Globus pallidus (tissue), 1 donor: Measurements from ENCODE around the gene RSBN1.
"Not testable (repeated sequence)": the region's sequence is repeated elsewhere in the genome, so short reads cannot be mapped to it uniquely, and the experiment has no call there.

Source experiments
- DNase-seq: peaks from one replicate; pipeline ENCODE4 v3.0.0-alpha.2; 2015; ENCODE audit warnings: low spot score

The RSBN1 gene

DNA sequence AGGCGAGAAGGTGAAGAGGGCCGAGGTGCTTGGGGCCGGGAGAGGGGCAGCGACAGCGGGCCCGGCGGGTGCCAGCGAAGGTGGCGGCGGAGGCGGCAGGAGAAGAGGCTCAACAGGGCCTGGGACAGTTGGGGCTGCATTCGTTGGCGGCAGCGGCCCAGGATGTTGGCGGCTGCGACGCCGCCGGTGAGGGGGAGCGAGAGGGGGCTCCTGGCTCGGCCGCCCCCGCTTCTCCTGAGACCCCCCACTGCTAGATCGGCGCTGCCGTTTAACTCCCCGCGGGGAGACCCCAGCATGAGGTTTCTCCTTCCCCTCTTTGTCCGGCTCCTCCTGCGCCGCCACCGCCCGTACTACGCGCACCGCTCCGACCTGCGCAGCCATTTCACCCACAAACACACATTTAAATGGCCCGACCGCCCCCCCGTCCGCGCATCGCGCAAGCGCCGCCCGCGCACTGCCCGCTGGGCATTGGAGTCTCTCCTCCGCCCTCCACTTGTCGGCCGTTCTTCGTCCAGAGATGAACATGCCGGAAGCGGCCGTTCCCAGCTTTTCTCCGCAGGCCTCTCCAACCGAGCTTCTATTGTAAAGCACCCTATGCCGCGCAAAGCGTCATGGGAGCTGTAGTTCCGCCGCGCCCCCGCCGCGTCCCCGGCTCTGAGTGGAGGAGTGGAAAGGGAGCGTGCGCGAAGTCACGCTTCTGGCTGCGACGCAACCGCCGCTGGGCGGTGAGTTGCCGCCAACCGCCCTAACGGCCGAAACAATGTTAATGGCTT lies at the start of gene RSBN1:
Gene RSBN1, minus strand, starts transcription at position 589 of the 773 bp plus-strand sequence. Its CDS starts 64 bp downstream, at position 525.
- peak; percentile 99 for DNase-seq

DNA sequence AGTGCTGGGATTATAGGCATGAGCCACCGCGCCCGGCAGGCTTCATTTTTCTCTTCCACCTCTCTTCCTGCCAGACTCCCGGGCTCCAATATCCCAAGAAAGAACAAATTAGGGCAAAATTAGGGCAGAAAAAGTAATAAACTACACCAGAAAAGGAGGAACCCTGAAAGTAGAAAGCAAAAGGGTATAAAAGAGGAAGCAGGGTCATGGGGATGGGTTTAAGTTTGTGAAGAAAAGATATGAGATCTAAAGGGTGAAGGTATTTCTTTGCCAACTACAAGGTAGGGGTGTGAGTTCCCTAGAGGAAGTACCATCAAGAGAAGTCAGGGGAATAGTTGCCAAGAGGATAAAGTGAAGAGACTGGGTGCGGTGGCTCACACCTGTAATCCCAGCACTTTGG lies 49.4 kb upstream of the RSBN1 start:
- no peak for DNase-seq

DNA sequence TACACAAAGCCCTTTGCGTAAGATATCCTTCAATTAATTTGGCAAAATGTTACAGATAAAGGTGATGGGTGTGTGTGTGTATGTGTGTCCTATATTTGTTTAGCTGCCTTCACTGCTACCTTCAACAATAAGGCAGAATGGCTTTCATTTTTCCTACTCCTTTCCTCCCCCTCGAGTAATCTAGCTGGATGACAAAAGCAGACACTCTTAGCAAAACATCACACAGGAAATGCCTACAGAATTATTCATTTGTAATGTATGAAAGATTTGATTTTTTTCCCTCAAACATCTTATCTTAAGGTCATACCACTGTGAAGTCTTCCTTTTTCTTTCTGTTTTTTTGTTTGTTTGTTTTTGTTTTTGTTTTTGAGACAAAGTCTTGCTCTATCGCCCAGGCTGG lies 48.6 kb upstream of the RSBN1 start:
- DNase-seq = no peak

DNA sequence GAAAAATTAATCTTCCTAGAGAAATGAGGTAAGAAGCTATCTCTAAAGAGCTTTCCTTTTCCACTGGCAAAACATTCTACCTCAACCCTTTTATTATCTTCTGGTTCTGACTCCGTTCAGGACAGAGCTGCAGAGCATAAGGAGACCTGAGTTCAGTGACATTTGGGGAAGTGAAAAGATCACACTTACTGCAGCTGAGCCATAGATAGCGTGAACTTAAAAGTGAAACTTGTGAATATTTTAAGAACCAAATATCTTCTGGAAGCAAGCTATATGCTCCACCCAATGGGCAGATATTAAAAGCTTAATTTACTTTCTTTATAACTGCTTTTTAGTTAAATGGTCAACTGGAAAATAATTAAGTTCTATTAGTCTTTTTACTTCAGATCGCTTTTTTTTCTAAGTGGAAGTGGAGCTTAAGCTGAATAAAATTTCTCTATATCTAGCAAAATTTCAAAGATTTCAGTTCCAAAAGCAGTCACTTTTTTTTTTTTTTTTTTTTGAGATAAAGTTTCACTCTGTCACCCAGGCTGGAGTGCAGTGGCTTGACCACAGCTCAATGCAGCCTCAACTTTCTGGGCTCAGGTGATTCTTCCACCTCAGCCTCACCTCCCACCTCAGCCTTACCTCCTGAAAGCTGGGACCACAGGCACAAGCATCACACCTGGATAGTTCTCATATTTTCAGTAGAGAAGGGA lies 47.4 kb upstream of the RSBN1 start:
- peak; percentile 29 for DNase-seq

DNA sequence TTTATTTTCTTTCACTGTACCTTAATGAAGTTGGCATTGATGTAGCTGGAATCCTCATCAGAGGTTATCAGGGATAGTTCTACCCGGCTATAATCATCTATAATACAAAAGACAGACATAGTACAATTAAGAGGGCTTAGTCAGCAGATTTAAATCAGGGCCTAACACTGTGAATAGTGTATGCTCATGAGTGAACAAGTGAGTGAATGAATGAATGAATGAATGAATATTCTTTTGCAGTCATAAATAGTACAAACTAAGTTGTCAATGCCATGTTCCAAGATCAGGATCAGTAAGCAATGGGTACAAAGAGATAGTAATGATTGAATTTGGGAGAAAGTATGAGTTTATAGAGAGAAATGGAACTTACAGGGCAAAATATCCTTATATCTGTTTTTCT lies 46.7 kb upstream of the RSBN1 start:
- DNase-seq = no peak

DNA sequence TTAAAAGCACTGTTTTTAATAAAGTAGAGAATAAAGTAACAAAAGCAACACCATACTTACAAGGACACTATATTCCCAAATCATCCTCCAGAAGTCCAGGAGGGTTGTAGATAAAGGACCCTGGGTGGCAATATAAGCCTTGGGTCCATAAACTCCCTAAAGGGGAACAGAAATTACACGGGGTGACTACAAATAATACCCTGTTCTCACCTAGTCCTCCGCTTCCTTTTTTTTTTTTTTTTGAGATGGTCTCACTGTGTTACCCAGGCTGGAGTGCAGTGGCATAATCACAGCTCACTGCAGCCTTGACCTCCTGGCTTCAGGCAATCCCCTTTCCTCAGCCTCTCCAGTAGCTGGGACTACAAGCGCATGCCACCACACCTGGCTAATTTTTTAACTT lies 46.1 kb upstream of the RSBN1 start:
- DNase-seq = no peak

DNA sequence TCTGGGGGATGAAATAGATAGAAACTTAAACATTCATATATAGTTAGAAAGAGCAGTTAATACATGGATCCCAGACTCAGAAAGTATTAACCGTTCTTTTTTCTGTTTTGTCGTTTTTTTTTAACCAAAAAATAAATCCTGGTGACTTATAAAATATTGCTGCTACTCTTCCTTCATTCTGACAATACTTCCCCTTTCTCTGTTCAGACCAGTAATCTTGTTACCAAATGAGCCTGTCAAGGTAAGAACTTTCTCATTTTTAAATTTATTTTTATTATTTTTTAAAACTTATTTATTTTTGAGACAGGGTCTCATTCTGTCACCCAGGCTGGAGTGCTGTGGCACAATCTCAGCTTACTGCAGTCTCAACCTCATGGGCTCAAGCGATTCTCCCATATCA lies 45.5 kb upstream of the RSBN1 start:
- no peak for DNase-seq

DNA sequence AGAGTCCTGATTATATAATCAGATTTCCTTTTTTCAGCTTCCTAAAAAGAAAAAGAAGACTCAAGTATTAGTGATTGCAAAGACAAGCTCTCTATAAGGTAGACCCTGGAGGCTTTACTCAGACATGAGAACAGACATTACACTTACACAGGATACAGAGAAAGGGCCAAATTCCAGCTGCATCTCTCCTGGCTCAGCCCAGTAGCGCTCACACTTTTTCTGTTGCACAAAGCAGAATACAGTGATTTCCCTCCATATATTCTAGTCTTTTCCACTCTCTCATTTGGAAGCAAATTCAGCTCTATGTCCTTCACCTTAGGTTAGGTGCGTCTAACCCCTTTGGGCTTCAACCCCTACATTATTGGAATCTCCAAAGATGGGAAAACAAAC lies 44.1 kb upstream of the RSBN1 start:
- DNase-seq = no peak

DNA sequence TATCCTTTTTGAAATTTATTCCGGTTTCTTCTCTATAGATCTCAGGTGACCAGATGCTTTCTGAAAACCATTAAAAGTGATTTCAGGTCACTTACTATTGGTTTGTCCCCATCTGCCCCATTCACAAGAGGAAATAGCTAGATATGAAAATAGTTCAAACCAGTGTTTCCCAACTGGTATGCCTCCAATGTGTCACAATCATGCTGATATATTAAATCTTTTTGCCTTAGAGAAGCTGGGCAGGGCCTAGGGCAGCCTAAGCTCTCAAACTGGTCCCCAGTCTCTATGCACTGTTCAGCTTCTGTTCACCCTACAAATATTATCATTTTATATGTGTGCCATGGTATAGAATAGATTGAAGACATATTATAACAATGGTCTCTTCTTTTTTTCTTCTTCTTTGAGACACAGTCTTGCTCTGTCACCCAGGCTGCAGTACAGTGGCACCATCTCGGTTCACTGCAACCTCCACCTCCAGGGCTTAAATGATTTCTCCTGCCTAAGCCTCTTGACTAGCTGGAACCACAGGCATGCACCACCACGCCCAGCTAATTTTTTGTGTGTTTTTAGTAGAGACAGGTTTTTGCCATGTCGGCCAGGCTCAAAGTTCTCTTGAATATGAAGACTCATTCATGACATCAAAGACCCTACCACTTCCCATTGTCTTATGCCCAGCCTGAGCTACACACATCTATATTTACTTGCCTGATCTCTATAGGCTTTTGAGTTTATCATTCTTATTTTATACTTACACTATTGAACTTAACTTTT lies 43.5 kb upstream of the RSBN1 start:
- DNase-seq = no peak

DNA sequence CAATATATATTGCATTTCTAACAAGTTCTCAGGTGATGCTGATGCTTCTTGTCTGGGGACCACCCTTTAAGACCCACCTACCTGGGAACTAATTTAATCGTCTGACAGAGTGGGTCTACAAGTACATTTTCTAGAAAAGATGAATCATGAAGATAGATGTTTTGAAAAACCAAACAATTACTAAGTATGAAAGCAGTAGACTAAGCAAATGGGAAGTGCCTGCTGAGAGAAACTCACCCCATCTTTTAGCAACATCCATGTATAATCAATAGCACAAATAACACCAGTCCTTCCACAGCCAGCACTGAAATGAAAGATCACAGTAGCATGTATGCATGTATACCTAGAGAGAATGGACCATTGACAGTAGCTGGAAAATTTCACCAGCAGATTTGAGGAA lies 42.0 kb upstream of the RSBN1 start:
- no peak for DNase-seq

DNA sequence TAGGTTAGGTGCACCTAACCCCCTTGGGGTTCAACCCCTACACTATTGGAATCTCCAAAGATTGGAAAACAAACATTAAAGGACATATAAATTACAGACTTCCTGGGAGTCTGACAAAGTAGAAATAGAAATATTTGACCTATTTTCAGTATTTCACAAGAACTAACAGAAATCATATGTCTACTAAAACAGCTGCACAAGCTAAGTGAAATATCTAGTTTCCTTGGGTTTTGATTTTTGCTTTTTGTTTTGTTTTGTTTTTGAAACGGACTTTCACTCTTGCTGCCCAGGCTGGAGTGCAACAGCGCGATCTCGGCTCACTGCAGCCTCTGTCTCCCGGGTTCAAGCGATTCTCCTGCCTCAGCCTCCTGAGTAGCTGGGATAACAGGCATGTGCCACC lies 40.4 kb upstream of the RSBN1 start:
- not testable (repeated sequence) for DNase-seq

DNA sequence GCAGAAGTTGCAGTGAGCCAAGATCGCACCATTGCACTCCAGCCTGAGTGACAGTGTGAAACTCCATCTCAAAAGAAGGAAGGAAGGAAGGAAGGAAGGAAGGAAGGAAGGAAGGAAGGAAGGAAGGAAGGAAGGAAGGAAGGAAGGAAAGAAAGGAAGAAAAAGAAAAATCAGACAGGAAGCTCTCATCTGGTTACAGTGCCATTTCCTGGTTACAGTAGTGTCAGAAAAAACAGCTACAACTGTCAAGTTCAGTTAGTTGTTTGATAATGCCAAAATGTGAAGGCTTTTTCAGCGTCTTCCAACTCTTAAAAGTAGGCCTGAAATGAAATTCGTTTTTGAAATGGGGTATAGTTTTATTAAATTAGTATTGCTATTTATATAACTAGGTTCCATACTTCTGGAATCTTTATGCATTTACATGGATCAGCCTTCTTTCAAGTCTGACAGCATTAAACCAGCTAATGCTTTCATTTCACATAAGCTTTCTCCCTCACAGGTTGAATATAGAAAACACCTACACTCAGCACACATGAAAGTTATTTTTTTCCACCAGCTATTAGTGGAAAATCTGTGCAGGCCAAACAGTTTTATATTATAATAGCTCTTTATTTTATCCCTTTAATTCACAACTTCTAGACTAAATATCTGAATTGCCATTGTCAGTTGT lies 38.0 kb upstream of the RSBN1 start:
- no peak for DNase-seq

DNA sequence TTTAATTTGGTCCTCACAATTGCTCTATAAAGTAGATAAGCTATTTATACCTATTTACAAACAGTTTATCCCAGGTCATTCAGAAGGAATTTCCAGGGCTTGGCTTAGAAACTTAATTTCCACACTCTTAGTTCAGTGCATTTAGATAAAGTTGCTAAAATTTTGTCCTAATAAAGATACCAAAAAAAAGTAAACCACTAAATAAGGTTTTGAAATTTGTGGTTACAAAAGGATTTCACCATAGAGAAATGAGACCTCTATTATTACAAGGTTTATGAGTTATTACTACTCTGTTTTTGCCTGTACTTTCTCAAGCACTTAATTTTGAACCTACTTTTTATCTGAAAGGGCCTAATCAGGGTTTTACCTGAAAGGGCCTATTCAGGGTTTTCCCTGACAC lies 36.8 kb upstream of the RSBN1 start:
- DNase-seq = no peak

DNA sequence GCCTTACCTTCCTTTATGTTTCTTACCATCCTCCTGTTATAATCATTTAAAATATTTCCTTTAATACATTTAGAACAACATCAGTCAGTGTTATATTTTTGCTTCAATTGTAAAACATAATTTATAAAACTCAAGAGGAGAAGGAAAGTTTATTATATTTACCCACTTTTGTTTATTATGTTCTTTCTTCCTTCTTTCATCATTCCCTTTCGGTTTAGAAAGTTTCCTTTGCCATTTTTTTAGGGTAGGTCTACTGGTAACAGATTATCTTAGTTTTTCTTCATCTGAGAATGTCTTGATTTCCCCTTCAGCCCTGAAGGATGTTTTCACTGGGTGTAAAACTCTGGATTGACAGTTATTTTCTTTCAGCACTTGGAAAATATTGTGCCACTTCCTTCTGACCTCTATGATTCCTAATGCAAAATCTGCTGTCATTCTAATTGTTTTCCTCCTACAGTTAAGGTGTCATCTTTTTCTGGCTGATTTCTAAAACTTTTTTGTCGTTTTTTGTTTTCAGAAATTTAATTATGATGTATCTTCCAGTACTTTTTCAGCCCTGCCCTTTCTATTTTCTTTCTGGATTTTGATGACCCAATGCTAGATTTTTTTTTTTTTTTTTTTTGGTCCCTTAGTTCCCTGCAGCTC lies 34.2 kb upstream of the RSBN1 start:
- no peak for DNase-seq

DNA sequence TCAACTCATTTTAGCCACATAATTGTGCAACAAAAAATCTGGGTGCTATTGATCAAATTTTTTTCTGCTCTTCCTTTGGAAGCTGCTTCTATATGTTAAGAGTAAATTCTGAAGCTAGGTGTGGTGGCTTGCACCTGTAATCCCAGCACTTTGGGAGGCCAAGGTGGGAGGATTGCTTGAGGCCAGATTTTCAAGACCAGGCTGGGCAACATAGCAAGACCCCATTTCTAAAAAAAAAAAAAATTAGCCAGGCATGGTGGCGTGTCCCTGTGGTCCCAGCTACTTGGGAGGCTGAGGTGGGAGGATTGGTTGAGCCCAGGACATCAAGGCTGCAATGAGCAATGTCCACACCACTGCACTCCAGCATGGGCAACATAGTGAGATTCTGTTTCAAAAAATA lies 24.3 kb upstream of the RSBN1 start:
- DNase-seq = no peak

DNA sequence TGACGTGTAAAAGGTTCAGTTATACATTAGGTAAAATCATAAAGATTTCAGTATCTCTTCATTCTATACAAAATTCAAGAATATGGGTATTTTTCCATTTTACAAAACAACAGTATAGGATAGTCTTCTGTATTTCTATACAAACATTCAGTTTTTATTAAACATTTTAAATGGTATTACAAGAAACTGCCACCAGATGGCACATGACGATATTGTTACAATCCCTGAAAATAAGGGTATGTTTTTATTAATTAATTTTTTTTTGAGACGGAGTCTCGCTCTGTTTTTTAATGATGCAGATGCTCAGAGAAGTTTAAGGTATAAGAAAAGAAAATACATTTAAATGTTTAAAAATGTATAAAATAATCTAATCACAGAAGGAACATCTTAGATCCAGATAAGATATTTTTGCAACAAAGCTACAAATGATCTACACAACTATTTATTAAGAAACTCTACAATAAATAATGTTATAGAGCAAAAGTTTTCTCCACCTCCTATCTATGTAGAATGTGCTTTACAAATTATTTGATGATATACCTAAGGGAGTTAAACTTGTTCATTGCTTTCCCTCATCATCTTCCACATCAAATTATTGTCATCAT lies 23.5 kb upstream of the RSBN1 start:
- DNase-seq = peak; percentile 51

DNA sequence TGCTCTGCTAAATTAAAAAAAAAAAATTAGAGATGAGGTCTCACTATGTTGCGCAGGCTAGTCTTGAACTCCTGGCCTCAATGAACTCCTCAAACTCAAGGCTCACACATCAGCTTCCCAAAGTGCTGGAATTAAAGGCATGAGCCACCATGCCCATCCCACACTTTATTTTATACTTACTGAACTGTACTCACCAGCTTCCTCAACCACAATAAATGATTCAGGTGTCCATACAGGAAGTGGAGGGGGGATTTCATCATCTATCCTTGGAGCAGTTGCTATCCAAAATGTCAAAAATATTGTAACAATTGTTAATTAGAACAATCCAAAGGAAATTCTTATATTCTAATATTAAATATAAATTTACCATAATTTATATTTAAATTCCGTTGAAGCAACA lies 22.4 kb upstream of the RSBN1 start:
- no peak for DNase-seq

DNA sequence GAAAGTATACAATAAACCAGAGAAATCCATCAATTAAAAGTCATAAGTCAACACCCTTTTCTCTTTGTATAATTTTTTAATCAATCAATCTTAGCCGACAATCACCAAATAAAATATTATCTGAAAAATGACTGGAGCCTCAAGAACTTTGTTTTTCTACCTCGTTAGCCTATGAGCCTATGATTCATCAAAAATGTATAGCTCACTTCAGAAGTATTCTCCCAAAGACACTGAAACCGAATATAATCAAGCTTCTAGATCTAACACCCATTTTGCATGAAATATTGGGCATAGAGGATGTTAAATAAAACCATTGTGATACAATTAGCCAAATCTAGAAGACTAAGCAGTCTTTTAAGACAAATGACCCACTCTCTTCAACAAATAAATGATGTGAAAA lies 17.8 kb upstream of the RSBN1 start:
- no peak for DNase-seq

DNA sequence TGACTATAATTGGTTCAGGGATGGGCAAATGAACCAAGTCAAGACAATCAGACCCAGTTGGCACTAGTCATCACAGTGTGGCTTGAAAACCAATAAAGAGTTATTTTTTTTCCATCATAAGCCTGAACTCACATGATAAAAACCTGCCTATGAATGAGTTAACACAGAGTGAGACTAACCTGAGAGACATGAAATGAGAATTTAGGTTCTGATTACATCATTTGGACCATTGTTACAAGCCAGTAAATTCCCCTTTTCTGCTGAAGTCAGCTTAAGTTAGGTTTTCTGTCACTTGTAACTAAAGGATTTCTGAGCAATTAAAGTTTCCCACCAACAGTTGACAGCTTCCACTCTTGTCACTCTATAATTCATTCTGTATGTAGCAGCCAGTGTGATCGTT lies 9.6 kb upstream of the RSBN1 start:
- DNase-seq = no peak

DNA sequence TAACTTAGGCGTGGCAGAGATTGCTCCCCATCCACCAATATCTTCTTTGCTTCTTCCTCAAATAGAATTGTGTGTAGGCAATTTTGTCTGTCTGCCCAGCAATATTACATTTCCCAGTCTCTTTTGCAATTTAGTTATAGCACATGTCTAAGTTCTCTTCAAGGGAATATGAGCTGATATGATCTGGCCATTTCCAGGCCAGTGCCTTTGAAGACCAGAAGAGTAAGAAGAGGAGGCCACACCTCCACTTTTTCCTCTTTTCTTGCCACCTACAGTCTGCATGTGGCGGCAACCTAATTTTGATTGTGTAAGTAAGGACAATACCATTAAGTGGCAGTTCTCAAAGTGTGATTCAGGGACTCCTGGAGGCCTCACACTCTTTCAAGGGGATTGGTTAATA lies 6.3 kb upstream of the RSBN1 start:
- DNase-seq = no peak

DNA sequence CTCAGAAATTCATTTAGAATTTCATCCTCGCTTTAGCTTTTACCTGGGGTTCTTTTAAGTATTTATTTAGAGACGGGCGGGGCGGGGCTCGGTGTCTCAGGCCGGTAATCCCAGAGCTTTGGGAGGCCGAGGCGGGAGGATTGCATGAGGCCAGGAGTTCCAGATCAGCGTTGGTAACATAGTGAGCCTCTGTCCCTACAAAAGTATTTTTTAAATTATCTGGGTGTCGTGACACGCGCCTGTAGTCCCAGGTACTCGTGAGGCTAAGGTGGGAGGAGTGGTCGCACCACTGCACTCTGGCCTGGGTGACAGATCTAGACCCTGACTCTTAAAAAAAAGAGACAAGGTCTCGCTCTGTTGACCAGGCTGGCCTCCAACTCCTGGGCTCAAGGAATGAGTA lies 942 bp upstream of the RSBN1 start:
- DNase-seq = peak; percentile 3
